Natural killer cell treated with Interleukin-12 subunit alpha and Interleukin-12 subunit beta and Interleukin-15 and Interleukin-18, amount 100 ng/mL, for 72 hours (primary cell): ENCODE data around the gene POU5F1. TPM values are rescaled to one million over a fixed set of nuclear protein-coding genes. Genes with fewer than 3 reads are reported as not detected.
A peak's percentile ranks its signal among the peaks of the same experiment; 100 is the strongest.

Source experiments
- ATAC-seq, 2 donors: fragments of 150-1000 bp; cut with Tn5 transposase in 1 of 2; sonication (Bioruptor Pico), chemical (Tn5 transposase) in 1 of 2; 2 replicates each; pipeline ENCODE4 v1.10.0; 2021
- DNase-seq: peaks from one replicate; pipeline ENCODE4 v3.0.0; 2022; ENCODE audit warnings: low spot score
- H3K27ac Mint-ChIP-seq, 2 donors: 1 replicate in 1 of 2; 2 replicates in 1 of 2; pipeline ENCODE4 v1.8.0; 2022; ENCODE audit warnings: mixed read lengths in 2 of 2, mild to moderate bottlenecking in 1 of 2, moderate library complexity in 1 of 2
- H3K27me3 Mint-ChIP-seq, 2 donors: 1 replicate in 1 of 2; 2 replicates in 1 of 2; pipeline ENCODE4 v1.8.0; 2022; ENCODE audit warnings: mixed read lengths in 2 of 2
- H3K36me3 Mint-ChIP-seq: one replicate; pipeline ENCODE4 v1.8.0; 2022; ENCODE audit warnings: mixed read lengths
- H3K4me1 Mint-ChIP-seq, 2 donors: 1 replicate in 1 of 2; 2 replicates in 1 of 2; pipeline ENCODE4 v1.8.0; 2022; ENCODE audit warnings: low read depth in 2 of 2, mixed read lengths in 2 of 2, mild to moderate bottlenecking in 1 of 2
- H3K4me3 Mint-ChIP-seq: one replicate; pipeline ENCODE4 v1.8.0; 2022; ENCODE audit warnings: mixed read lengths
- H3K9me3 Mint-ChIP-seq: 2 replicates; pipeline ENCODE4 v1.8.0; 2022; ENCODE audit warnings: mixed read lengths
- total RNA-seq, 2 donors: library from RNA; stranded (reverse); gene quantifications; one replicate each; pipeline ENCODE4 v1.2.3, GENCODE V29; 2022

The POU5F1 gene
- total RNA-seq, 2 donors from 2014 or later, result 0.21 TPM; not detected in 1

DNA sequence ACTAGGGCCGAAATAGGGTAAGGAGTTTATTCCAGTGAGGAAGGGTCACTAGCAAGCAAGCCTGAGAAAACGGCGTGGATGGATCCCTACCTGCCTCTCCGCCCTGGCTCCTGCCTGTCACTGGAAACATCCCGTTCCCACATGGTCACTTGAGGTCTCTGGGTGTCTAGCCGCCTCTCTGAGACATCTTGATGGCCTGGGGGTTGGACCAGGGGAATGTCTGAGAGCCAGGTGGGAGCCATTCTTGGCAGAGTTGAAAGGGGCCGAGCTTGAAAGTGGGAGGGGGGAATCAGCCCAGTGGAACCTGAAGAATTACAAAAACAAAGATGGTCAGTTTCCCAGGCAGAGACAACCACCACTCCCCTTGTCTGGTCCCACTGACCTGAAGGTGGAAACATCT is 13.8 kb downstream of the POU5F1 start:
- Mint-ChIP-seq H3K27ac (peak overlapping the region in 1 of 2 donors; percentile 91), H3K27me3 (no peaks in the 10 kb centered on the region), H3K4me1 (peaks cover 11 to 23% of the 10 kb centered on the region in 2 donors), H3K9me3 (no peaks in the 10 kb centered on the region), H3K36me3 (no peaks in the 10 kb centered on the region), H3K4me3 (peak overlapping the region; percentile 84)
- ATAC-seq, result no peak
- DNase-seq, result no peak

DNA sequence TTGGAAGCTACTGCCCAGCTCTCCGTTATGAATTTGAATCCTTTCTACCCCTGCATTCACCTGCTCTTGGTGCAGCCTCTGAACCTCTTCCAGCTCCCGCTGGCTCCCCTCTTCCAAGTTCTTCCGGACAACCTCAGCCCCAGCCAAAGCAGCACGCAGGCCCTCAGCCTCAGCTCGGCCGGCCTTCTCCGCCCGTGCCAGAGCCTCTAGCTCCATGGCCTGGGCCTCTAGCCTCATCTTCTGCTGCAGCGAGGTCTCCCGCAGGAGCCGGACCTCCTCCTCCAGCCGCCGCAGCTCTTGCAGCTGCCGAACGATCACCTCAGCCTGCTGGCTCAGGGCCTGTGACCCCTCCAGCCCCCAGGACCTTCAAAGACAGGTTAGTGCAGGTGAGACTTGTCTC is 16.0 kb downstream of the POU5F1 start:
- Mint-ChIP-seq H3K4me1 (peaks cover 11 to 18% of the 10 kb centered on the region in 2 donors), H3K27ac (no peak overlapping the region), H3K4me3 (no peak overlapping the region), H3K27me3 (no peaks in the 10 kb centered on the region), H3K9me3 (no peaks in the 10 kb centered on the region), H3K36me3 (no peaks in the 10 kb centered on the region)
- DNase-seq (no peak), ATAC-seq (no peak)

DNA sequence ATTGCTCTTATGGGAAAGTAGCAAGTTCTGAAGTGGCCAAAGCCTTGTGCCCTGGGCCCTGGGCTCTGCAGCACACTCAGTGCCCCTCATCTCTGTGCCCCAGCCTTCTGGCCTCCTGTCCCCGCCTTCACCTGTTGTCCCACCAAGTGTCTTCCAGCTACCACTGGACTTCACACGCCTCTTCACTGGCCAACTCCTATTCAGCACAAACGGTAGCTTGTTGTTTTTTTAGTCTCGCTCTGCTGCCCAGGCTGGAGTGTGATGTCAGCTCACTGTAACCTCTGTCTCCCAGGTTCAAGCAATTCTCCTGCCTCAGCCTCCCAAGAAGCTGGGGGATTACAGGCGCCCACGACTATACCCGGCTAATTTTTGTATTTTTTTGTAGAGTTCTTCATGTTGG is 17.7 kb downstream of the POU5F1 start:
- H3K27ac Mint-ChIP-seq, result no peak overlapping the region
- no peaks in the 10 kb centered on the region for H3K36me3 Mint-ChIP-seq
- no peak for DNase-seq
- peaks cover 7 to 8% of the 10 kb centered on the region in 2 donors for H3K4me1 Mint-ChIP-seq
- H3K27me3 Mint-ChIP-seq, result no peaks in the 10 kb centered on the region
- H3K4me3 Mint-ChIP-seq, result no peak overlapping the region
- no peaks in the 10 kb centered on the region for H3K9me3 Mint-ChIP-seq
- ATAC-seq, result no peak

DNA sequence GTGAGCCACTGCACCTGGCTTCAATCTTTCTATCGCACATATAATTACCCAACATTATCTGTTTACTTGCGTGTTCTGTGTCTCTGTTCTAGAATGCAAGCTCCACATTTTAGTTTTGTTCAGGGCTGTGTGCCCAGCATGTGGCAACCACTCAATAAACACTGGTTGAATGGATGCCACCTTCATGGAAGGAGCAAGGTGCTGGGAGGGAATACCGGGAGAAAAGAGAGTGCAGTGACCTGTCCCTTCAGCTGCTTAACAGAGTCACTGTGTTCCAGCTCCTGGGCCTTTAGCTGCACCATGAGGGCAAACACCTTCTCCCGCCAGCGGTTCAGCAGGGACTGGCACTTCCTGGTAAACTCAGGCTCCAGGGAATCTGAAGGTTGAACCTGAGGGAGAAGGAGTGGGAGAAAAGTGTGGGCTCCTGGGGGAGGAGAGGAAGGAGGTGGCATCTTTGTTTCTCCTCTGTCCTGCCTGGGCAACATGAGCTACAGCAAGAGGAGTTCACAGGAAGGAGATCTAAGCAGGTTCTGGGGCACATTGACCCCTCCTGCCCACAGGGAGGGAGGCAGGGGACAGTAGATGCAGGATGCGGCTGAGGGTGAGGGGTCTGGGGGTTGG is 20.5 kb downstream of the POU5F1 start:
- Mint-ChIP-seq H3K36me3 (no peaks in the 10 kb centered on the region), H3K4me3 (no peak overlapping the region), H3K9me3 (no peaks in the 10 kb centered on the region), H3K27ac (no peak overlapping the region), H3K27me3 (no peaks in the 10 kb centered on the region), H3K4me1 (no peaks in the 10 kb centered on the region)
- ATAC-seq, result no peak
- DNase-seq, result no peak

DNA sequence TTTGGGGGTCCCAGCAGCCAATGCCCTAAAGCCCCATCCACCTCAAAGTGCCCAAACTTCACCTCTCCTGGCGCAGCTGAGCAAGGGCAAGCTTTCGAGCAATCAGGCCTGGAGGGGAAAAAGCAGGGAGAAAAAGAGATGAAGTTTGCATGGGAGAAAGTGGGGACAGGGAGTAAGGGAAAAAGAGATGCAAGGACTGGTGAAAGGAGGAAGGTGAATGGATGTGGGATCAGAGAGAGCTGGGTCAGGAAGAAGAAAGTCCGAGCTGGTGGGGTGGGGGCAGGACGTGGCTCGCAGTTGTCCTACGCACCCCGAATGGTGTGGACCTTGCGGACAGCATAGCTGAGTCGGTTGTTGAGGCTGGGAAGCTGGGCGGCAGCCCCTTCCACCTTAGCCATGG is 25.1 kb downstream of the POU5F1 start:
- H3K4me1 Mint-ChIP-seq, result no peaks in the 10 kb centered on the region
- no peaks in the 10 kb centered on the region for H3K27me3 Mint-ChIP-seq
- DNase-seq (no peak), ATAC-seq (no peak)
- no peak overlapping the region for H3K27ac Mint-ChIP-seq
- no peaks in the 10 kb centered on the region for H3K9me3 Mint-ChIP-seq
- H3K4me3 Mint-ChIP-seq, result no peak overlapping the region
- no peaks in the 10 kb centered on the region for H3K36me3 Mint-ChIP-seq

DNA sequence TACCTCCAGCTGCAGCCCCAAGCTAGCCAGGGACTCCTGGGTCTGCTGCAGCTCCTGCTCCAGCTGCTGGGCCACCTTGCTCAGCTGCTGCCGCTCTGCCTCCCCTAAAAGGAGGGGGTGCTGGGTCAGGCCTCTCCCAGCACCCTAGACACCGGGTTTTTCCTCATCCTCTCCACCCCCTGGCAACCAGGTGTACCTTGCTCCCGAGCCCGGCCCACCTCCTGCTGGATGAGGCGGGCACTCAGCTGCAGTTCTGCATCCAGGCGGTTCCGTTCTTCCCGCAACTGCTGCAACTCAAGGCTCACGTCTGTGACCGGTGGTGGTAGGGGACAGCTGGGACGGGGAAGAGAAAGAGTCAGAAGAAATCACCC is 25.5 kb downstream of the POU5F1 start:
- Mint-ChIP-seq H3K36me3 (no peaks in the 10 kb centered on the region), H3K4me3 (no peak overlapping the region), H3K9me3 (no peaks in the 10 kb centered on the region), H3K4me1 (no peaks in the 10 kb centered on the region), H3K27ac (no peak overlapping the region), H3K27me3 (no peaks in the 10 kb centered on the region)
- ATAC-seq (no peak), DNase-seq (no peak)

DNA sequence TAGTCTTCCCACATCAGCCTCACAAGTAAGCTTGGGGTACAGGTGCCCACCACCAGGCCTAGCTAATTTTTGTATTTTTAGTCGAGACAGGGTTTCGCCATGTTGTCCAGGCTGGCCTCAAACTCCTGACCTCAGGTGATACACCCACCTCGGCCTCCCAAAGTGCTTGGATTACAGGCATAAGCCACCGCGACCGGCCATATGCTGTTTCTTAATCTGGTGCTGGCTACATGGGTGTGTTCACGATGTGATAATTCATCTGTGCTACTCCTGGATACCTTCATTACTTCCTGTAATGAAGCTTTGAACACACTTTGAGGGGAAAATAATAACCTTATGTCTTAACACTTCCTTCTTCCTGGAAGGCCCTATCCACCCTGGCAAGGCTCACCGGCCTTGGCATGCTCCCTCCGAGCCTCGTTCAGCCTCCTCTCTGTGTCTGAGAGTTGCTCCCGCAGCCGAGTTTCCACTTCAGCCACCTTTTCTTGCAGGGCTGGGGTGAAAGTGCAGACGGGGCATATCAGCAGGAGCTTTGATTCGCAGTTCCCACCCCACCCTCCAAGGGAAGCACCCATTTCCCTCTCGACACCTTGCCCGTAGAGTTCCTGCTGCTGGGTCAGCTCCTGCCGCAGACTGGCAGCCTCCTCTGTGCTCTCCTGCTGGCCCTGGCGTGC is 26.0 kb downstream of the POU5F1 start:
- no peaks in the 10 kb centered on the region for H3K4me1 Mint-ChIP-seq
- H3K27ac Mint-ChIP-seq, result no peak overlapping the region
- H3K9me3 Mint-ChIP-seq, result no peaks in the 10 kb centered on the region
- no peak overlapping the region for H3K4me3 Mint-ChIP-seq
- DNase-seq (no peak), ATAC-seq (no peak)
- no peaks in the 10 kb centered on the region for H3K27me3 Mint-ChIP-seq
- H3K36me3 Mint-ChIP-seq, result no peaks in the 10 kb centered on the region

DNA sequence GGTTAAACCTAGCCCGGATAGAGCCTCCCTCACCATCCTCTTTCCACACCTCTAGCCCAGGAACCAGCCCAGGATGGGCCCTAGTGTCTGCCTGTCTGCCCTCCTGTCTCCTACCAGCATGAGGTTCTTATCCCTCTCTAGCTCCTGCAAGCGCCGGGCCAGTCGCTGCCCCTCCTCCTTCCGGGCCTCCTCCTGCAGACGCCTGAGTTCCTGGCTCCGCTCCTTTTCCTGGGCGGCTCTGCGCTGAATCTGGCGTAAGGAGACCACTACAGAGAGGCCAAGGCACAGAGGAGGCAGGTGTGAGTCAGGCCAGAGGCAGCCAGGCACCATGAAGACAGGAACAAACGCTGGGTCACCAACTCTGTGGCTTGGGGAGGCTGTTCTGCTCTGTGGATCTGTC is 27.3 kb downstream of the POU5F1 start:
- ATAC-seq (no peak), DNase-seq (no peak)
- Mint-ChIP-seq H3K9me3 (no peaks in the 10 kb centered on the region), H3K4me3 (no peak overlapping the region), H3K36me3 (no peaks in the 10 kb centered on the region), H3K4me1 (no peaks in the 10 kb centered on the region), H3K27me3 (no peaks in the 10 kb centered on the region), H3K27ac (no peak overlapping the region)

DNA sequence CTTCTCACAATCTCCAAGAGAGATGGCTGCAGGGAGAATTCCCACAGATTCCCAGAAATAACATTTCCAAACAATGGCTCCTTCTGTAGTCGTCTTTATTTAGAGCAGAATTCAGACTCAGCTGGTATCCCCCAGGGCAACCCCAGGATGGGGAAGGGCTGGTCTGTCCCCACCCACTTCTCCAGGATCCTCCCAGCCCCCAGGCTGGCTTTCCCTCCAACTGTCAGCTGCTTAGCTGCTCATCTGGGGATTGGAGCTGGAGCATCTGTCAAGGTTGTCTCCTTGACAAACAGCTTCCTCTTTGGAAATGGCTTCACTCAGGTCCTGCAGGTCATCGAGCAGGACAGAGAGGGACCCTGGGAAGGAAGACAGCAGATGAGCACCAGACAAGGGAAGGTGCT is 28.1 kb downstream of the POU5F1 start:
- Mint-ChIP-seq H3K27me3 (peaks cover 0 to 4% of the 10 kb centered on the region in 2 donors), H3K27ac (no peak overlapping the region), H3K9me3 (no peaks in the 10 kb centered on the region), H3K4me3 (no peak overlapping the region), H3K4me1 (peaks cover 5% of the 10 kb centered on the region in 2 donors), H3K36me3 (no peaks in the 10 kb centered on the region)
- DNase-seq (no peak), ATAC-seq (no peak)

DNA sequence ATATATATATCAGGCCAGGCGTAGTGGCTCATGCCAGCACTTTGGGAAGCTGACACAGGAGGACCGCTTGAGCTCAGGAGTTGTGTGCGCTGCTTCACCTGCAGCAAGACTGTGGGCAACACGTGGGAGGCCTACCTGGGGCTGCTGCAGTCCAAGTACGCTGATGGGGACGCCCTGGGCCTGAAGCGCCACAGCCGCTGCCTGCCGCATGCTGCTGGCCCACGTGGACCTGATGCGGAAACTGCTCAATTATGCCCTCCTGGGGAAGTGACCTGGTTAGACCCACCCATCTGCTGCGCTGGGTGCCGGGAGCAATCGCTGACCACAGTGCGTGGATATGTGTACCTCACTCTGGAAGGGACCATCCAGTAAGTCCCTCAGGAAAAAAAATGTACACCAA is 29.8 kb downstream of the POU5F1 start:
- no peak for ATAC-seq
- Mint-ChIP-seq H3K9me3 (no peaks in the 10 kb centered on the region), H3K4me3 (no peak overlapping the region), H3K36me3 (no peaks in the 10 kb centered on the region), H3K27me3 (peaks cover 0 to 4% of the 10 kb centered on the region in 2 donors), H3K4me1 (peaks cover 5 to 6% of the 10 kb centered on the region in 2 donors), H3K27ac (no peak overlapping the region)
- no peak for DNase-seq

DNA sequence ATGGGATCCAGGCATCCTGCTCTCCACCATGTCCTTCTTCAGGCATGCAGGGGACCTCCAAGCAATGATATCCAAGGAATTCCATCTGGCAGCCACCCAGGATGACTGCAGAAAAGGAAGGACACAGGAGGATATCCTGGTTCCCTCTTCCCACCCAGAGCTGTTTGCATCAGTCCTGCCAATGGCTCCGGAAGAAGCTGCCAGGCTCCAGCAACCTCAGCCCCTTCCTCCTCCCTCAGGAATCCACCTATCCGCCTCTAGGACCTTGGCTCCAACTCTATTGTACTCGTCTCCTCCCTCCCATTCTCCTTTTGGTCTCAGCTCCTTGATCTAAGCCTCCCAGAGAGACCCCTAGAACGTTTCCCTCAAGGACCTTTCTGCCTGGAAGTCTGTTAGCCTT is 30.9 kb downstream of the POU5F1 start:
- Mint-ChIP-seq H3K9me3 (no peaks in the 10 kb centered on the region), H3K4me3 (no peak overlapping the region)
- no peak for DNase-seq

DNA sequence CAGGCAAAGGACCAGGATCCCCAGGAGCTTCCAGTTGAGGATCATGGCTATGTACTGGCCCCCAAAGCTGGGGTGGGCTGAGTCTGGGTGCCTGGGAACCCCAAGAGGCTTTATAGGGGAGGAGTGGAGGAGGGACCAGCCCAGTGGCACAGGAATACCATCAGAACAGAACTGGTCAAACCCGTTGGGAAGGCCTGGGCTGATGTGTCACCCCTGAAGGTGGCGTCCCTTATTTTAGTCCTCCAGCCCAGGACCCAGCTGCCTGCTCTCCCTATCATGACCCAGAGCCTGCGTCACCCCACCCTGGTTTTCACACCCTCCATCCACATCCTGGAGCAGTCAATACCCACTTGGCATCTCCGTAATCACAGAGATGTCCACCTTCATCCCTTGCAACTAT is 31.5 kb downstream of the POU5F1 start, which contains the start of gene PSORS1C2:
PSORS1C2 (minus strand) TSS at position 85 of the 400 bp plus-strand sequence; CDS start at position 45, 40 bp downstream.
- H3K27ac Mint-ChIP-seq, result peak within 1 kb of the TSS; percentile 21 to 78
- H3K4me1 Mint-ChIP-seq, result peaks cover 5 to 6% of the 10 kb centered on the region in 2 donors
- no peaks in the 10 kb centered on the region for H3K36me3 Mint-ChIP-seq
- peaks cover 0 to 4% of the 10 kb centered on the region in 2 donors for H3K27me3 Mint-ChIP-seq
- DNase-seq (no peak), ATAC-seq (no peak)
- H3K4me3 Mint-ChIP-seq, result no peak within 1 kb of the TSS
- H3K9me3 Mint-ChIP-seq, result no peaks in the 10 kb centered on the region

More for the DNA sequence above, 30.9 kb downstream of the POU5F1 start:
- no peak for ATAC-seq
- no peak overlapping the region for H3K27ac Mint-ChIP-seq
- no peaks in the 10 kb centered on the region for H3K36me3 Mint-ChIP-seq
- peaks cover 5 to 6% of the 10 kb centered on the region in 2 donors for H3K4me1 Mint-ChIP-seq
- H3K27me3 Mint-ChIP-seq, result peaks cover 0 to 4% of the 10 kb centered on the region in 2 donors

DNA sequence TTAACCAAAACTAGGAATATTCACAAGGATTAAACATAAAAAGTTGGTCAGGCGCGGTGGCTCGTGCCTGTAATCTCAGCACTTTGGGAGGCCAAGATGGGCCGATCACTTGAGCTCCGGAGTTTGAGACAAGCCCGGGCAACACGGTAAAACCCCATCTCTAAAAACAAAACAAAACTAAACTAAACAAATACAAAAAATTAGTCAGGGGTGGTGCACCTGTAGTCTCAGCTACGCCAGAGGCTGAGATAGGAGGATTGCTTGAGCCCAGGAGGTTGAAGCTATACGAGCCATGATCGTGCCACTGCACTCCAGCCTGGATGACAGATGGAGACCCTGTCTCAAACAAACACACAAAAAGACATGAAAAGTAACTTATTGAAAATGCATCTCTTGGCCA is 34.8 kb downstream of the POU5F1 start:
- no peaks in the 10 kb centered on the region for H3K36me3 Mint-ChIP-seq
- H3K4me3 Mint-ChIP-seq, result no peak overlapping the region
- no peak overlapping the region for H3K27ac Mint-ChIP-seq
- H3K9me3 Mint-ChIP-seq, result no peaks in the 10 kb centered on the region
- peaks cover 0 to 4% of the 10 kb centered on the region in 2 donors for H3K27me3 Mint-ChIP-seq
- ATAC-seq (no peak), DNase-seq (no peak)
- H3K4me1 Mint-ChIP-seq, result peaks cover 5 to 6% of the 10 kb centered on the region in 2 donors

DNA sequence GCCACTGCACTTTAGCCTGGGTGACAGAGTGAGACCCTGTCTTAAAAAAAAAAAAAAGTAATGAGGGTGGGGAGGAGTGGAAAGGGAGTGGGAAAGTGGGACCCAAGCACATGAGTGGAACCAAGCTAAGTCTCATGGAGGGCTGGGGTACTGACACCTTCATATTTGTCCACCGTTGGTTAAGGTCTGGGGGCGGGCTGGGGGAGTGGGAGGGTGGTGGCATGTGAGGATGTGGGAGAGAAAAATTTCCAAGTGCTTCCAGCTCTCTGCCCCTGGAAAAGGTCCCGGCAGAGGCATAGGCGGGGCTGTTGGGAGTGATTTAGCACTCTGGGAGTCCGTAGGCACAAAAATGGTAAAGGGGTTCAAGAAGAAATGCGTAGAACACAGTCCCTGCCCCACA is 37.7 kb downstream of the POU5F1 start:
- H3K4me1 Mint-ChIP-seq, result peaks cover 7 to 9% of the 10 kb centered on the region in 2 donors

More for the DNA sequence above, 37.7 kb downstream of the POU5F1 start:
- DNase-seq (no peak), ATAC-seq (no peak)
- H3K27me3 Mint-ChIP-seq, result peaks cover 5 to 15% of the 10 kb centered on the region in 2 donors
- H3K9me3 Mint-ChIP-seq, result no peaks in the 10 kb centered on the region
- no peak overlapping the region for H3K4me3 Mint-ChIP-seq
- no peak overlapping the region for H3K27ac Mint-ChIP-seq
- H3K36me3 Mint-ChIP-seq, result no peaks in the 10 kb centered on the region
